Measurements from ENCODE around the gene SLC5A6. TPM values are rescaled to one million over a fixed set of nuclear protein-coding genes. Genes with fewer than 3 reads are reported as not detected.

SLC5A6 gene
- total and polyA plus RNA-seq, 2 donors (not counting 1 experiment from before 2014, with no cell fraction given), result 50.8 to 52.6 TPM

GRCh38 chr2:27233341-27233740 is 21.3 kb upstream of the SLC5A6 start:
- no peak for TF ChIP-seq EZH2 (IDR thresholded peaks at IDR 0.05; ENCODE audit: borderline replicate concordance, insufficient read depth, low read depth, low read length, poor library complexity, severe bottlenecking)
- TF ChIP-seq, protein P1, sequence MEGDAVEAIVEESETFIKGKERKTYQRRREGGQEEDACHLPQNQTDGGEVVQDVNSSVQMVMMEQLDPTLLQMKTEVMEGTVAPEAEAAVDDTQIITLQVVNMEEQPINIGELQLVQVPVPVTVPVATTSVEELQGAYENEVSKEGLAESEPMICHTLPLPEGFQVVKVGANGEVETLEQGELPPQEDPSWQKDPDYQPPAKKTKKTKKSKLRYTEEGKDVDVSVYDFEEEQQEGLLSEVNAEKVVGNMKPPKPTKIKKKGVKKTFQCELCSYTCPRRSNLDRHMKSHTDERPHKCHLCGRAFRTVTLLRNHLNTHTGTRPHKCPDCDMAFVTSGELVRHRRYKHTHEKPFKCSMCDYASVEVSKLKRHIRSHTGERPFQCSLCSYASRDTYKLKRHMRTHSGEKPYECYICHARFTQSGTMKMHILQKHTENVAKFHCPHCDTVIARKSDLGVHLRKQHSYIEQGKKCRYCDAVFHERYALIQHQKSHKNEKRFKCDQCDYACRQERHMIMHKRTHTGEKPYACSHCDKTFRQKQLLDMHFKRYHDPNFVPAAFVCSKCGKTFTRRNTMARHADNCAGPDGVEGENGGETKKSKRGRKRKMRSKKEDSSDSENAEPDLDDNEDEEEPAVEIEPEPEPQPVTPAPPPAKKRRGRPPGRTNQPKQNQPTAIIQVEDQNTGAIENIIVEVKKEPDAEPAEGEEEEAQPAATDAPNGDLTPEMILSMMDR (IDR thresholded peaks at IDR 0.05), result no peak
- no peaks in the 10 kb centered on the region for H4K20me1 ChIP-seq (ENCODE audit: control insufficient read depth, insufficient read depth, low read length, poor library complexity, severe bottlenecking)
- 95% methylated on average over 14 of the region's 14 CpGs for WGBS (ENCODE audit: insufficient coverage)
- H3K36me3 ChIP-seq (replicated peaks in 1 of 2; ENCODE audit: control extremely low read depth in 1 of 2, control insufficient read depth in 1 of 2, extremely low read depth in 1 of 2, insufficient read depth in 2 of 2, low read length in 1 of 2), result peaks cover 8 to 75% of the 10 kb centered on the region in 2 experiments
- no peak overlapping the region for H3K9ac ChIP-seq (ENCODE audit: low read length)
- no peak overlapping the region for H3K4me3 ChIP-seq (ENCODE audit: control extremely low read depth in 1 of 5, extremely low read depth in 1 of 5, insufficient read depth in 1 of 5, low read depth in 2 of 5, low read length in 4 of 5)
- H3K27me3 ChIP-seq (replicated peaks in 1 of 4; ENCODE audit: control extremely low read depth in 1 of 4, control insufficient read depth in 3 of 4, insufficient read depth in 4 of 4, low read length in 3 of 4), result no peaks in the 10 kb centered on the region
- H2AFZ ChIP-seq (ENCODE audit: insufficient read depth, low read depth, low read length, poor library complexity, severe bottlenecking), result no peak overlapping the region
- Mint-ChIP-seq H3K4me3 (no peak overlapping the region), H3K27ac (no peak overlapping the region), H3K4me1 (no peaks in the 10 kb centered on the region), H3K9me3 (ENCODE audit: insufficient read depth) (no peaks in the 10 kb centered on the region), H3K27me3 (no peaks in the 10 kb centered on the region)
- ATAC-seq (ENCODE audit: low read depth) (no peak), DNase-seq (no peak)
- H3K27ac ChIP-seq (ENCODE audit: low read length in 2 of 2), result no peak overlapping the region
- no peaks in the 10 kb centered on the region for H3K9me3 ChIP-seq (ENCODE audit: control extremely low read depth in 1 of 3, control insufficient read depth in 2 of 3, insufficient read depth in 1 of 3, low read length in 2 of 3)
- intact Hi-C loops (cut with micrococcal nuclease), result no loop called here
- no peaks in the 10 kb centered on the region for H3K79me2 ChIP-seq (ENCODE audit: control insufficient read depth, insufficient read depth, low read length)
- H3K4me2 ChIP-seq (replicated peaks; ENCODE audit: low read depth, low read length, poor library complexity, severe bottlenecking), result no peak overlapping the region
- ChIA-PET CTCF (no interaction called here), POLR2A (interaction anchor here (0.6 kb wide), 1 partner anchor 118 kb away, joined by 6 read pairs; no protein-coding TSS in a partner anchor)
- H3K4me1 ChIP-seq (ENCODE audit: control insufficient read depth in 2 of 2, insufficient read depth in 2 of 2, low read length in 2 of 2), result no peaks in the 10 kb centered on the region

DNA sequence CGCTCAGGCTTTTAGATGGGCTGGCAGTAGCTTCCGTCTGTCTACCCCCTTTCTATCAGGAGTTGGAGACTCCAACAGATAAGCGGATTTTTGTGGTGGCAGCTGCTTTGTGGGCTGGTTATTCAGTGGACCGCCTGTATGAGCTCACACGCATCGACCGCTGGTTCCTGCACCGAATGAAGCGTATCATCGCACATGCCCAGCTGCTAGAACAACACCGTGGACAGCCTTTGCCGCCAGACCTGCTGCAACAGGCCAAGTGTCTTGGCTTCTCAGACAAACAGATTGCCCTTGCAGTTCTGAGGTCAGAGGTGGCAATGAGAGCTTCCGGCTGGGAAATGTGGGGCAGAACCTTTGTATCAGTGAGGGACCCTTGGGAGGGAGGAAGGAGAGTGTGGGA is 19.9 kb upstream of the SLC5A6 start:
- no peak overlapping the region for H3K4me3 ChIP-seq (ENCODE audit: control extremely low read depth in 1 of 5, extremely low read depth in 1 of 5, insufficient read depth in 1 of 5, low read depth in 2 of 5, low read length in 4 of 5)
- intact Hi-C loops (cut with micrococcal nuclease), result no loop called here
- TF ChIP-seq, protein P1 (IDR thresholded peaks at IDR 0.05), result no peak
- no peak for TF ChIP-seq EZH2 (IDR thresholded peaks at IDR 0.05; ENCODE audit: borderline replicate concordance, insufficient read depth, low read depth, low read length, poor library complexity, severe bottlenecking)
- ChIA-PET POLR2A (no interaction called here), CTCF (interaction anchor here (1.5 to 1.6 kb wide), 2 partner anchors 72 to 270 kb away, joined by 4 to 6 read pairs; no protein-coding TSS in a partner anchor)
- WGBS (ENCODE audit: insufficient coverage), result 98% methylated on average over 11 of the region's 13 CpGs
- Mint-ChIP-seq H3K27ac (no peak overlapping the region), H3K9me3 (ENCODE audit: insufficient read depth) (no peaks in the 10 kb centered on the region), H3K27me3 (no peaks in the 10 kb centered on the region), H3K4me1 (no peaks in the 10 kb centered on the region), H3K4me3 (no peak overlapping the region)
- no peaks in the 10 kb centered on the region for H3K27me3 ChIP-seq (replicated peaks in 1 of 4; ENCODE audit: control extremely low read depth in 1 of 4, control insufficient read depth in 3 of 4, insufficient read depth in 4 of 4, low read length in 3 of 4)
- H4K20me1 ChIP-seq (ENCODE audit: control insufficient read depth, insufficient read depth, low read length, poor library complexity, severe bottlenecking), result no peaks in the 10 kb centered on the region
- no peaks in the 10 kb centered on the region for H3K79me2 ChIP-seq (ENCODE audit: control insufficient read depth, insufficient read depth, low read length)
- H3K9me3 ChIP-seq (ENCODE audit: control extremely low read depth in 1 of 3, control insufficient read depth in 2 of 3, insufficient read depth in 1 of 3, low read length in 2 of 3), result no peaks in the 10 kb centered on the region
- DNase-seq, result no peak
- no peak overlapping the region for H3K9ac ChIP-seq (ENCODE audit: low read length)
- H3K36me3 ChIP-seq (replicated peaks in 1 of 2; ENCODE audit: control extremely low read depth in 1 of 2, control insufficient read depth in 1 of 2, extremely low read depth in 1 of 2, insufficient read depth in 2 of 2, low read length in 1 of 2), result peaks cover 13 to 75% of the 10 kb centered on the region in 2 experiments
- H3K4me2 ChIP-seq (replicated peaks; ENCODE audit: low read depth, low read length, poor library complexity, severe bottlenecking), result no peak overlapping the region
- no peak overlapping the region for H2AFZ ChIP-seq (ENCODE audit: insufficient read depth, low read depth, low read length, poor library complexity, severe bottlenecking)
- no peaks in the 10 kb centered on the region for H3K4me1 ChIP-seq (ENCODE audit: control insufficient read depth in 2 of 2, insufficient read depth in 2 of 2, low read length in 2 of 2)
- no peak for ATAC-seq (ENCODE audit: low read depth)
- no peak overlapping the region for H3K27ac ChIP-seq (ENCODE audit: low read length in 2 of 2)

Data from B cell (primary cell).